Endothelial cell (in vitro differentiated cells): ENCODE results near the gene CNOT1. TPM values are rescaled to one million over a fixed set of nuclear protein-coding genes. Genes with fewer than 3 reads are reported as not detected.

Experiments used
- DNase-seq: peaks from one replicate; pipeline ENCODE4 v3.0.0; 2021; ENCODE audit warnings: low spot score
- H3K27ac Mint-ChIP-seq: one replicate; pipeline ENCODE4 v1.8.0; 2021; ENCODE audit warnings: mixed read lengths, inconsistent platforms; ENCODE audit not compliant: unreplicated experiment
- H3K27me3 Mint-ChIP-seq: one replicate; pipeline ENCODE4 v1.8.0; 2021; ENCODE audit warnings: mild to moderate bottlenecking, moderate library complexity, mixed read lengths, inconsistent platforms; ENCODE audit not compliant: unreplicated experiment
- H3K36me3 Mint-ChIP-seq: one replicate; pipeline ENCODE4 v1.8.0; 2021; ENCODE audit warnings: mild to moderate bottlenecking, low read depth, mixed read lengths, inconsistent platforms; ENCODE audit not compliant: unreplicated experiment
- H3K4me1 Mint-ChIP-seq: one replicate; pipeline ENCODE4 v1.8.0; 2021; ENCODE audit warnings: mild to moderate bottlenecking, mixed read lengths, inconsistent platforms; ENCODE audit not compliant: unreplicated experiment
- H3K4me3 Mint-ChIP-seq: one replicate; pipeline ENCODE4 v1.8.0; 2021; ENCODE audit warnings: mild to moderate bottlenecking, mixed read lengths, inconsistent platforms; ENCODE audit not compliant: unreplicated experiment
- H3K9me3 Mint-ChIP-seq: one replicate; pipeline ENCODE4 v1.8.0; 2021; ENCODE audit warnings: mixed read lengths, inconsistent platforms; ENCODE audit not compliant: unreplicated experiment
- total RNA-seq: library from RNA; stranded (reverse); fragmentation: NEBNext Ultra II Directional; extraction: Animal tissue kit (Norgen Biotek cat#: 25700); gene quantifications from one replicate; pipeline ENCODE4 v1.2.1, GENCODE V29; 2021; ENCODE audit not compliant: unreplicated experiment
- TF ChIP-seq, protein P1 (sequence below): fragments of 200-600 bp; sonication (generic); IDR thresholded peaks from one replicate; pipeline ENCODE4 v1.5.0; 2021; ENCODE audit warnings: antibody characterized with exemption; ENCODE audit not compliant: unreplicated experiment

Gene CNOT1
- total RNA-seq, 1 donor from 2014 or later = 152 TPM

DNA sequence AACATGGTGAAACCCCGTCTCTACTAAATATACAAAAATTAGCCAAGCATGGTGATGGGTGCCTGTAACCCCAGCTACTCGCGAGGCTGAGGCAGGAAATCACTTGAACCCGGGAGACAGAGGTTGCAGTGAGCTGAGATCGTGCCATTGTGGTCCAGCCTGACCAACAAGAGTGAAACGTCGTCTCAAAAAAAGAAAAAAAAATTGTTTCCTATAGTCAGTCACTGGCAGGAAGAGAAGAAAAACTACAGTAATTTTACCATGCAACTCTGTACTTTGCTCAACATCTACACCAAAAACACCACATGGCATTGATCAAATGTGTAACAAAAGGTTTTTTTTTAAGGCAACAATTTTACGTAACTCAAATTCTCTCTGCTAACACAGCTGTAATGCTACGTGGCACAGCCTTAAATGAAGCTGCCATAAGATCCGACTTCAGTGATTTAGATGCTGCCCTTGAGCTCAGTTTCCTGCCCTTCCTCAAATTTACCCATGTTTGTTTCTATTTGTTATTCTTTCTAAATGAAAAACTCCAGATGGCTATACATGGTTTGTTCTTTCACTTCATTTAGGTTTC is 40.2 kb downstream of the CNOT1 start:
- Mint-ChIP-seq H3K27ac (no peak overlapping the region), H3K36me3 (peaks cover 23% of the 10 kb centered on the region)
- TF ChIP-seq, protein P1, sequence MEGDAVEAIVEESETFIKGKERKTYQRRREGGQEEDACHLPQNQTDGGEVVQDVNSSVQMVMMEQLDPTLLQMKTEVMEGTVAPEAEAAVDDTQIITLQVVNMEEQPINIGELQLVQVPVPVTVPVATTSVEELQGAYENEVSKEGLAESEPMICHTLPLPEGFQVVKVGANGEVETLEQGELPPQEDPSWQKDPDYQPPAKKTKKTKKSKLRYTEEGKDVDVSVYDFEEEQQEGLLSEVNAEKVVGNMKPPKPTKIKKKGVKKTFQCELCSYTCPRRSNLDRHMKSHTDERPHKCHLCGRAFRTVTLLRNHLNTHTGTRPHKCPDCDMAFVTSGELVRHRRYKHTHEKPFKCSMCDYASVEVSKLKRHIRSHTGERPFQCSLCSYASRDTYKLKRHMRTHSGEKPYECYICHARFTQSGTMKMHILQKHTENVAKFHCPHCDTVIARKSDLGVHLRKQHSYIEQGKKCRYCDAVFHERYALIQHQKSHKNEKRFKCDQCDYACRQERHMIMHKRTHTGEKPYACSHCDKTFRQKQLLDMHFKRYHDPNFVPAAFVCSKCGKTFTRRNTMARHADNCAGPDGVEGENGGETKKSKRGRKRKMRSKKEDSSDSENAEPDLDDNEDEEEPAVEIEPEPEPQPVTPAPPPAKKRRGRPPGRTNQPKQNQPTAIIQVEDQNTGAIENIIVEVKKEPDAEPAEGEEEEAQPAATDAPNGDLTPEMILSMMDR = no peak

DNA sequence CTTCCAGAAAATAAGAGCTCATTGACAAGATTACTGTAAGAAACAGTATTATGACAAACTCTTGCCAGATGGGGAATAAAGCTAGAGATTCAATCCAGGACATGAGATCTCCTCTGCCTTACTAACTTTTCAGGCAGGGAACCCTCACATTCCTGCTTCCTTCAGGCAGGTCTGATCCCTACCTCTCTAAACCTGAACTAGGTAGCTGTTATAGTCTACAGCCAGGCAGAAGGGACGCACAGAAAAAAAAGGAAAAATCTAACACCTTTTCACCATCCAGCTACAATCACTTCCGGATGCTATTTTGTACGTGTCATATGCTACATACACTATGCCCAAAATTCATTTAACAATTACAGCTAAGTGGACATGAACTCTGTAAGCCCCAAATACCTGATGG is 41.2 kb downstream of the CNOT1 start:
- Mint-ChIP-seq H3K4me1 (no peaks in the 10 kb centered on the region), H3K9me3 (no peaks in the 10 kb centered on the region), H3K27me3 (no peaks in the 10 kb centered on the region), H3K36me3 (peaks cover 23% of the 10 kb centered on the region), H3K27ac (no peak overlapping the region), H3K4me3 (no peak overlapping the region)
- TF ChIP-seq, protein P1 = no peak
- DNase-seq = no peak

More for the DNA sequence above, 40.2 kb downstream of the CNOT1 start:
- Mint-ChIP-seq H3K9me3 (no peaks in the 10 kb centered on the region), H3K27me3 (no peaks in the 10 kb centered on the region), H3K4me1 (no peaks in the 10 kb centered on the region), H3K4me3 (no peak overlapping the region)
- no peak for DNase-seq

DNA sequence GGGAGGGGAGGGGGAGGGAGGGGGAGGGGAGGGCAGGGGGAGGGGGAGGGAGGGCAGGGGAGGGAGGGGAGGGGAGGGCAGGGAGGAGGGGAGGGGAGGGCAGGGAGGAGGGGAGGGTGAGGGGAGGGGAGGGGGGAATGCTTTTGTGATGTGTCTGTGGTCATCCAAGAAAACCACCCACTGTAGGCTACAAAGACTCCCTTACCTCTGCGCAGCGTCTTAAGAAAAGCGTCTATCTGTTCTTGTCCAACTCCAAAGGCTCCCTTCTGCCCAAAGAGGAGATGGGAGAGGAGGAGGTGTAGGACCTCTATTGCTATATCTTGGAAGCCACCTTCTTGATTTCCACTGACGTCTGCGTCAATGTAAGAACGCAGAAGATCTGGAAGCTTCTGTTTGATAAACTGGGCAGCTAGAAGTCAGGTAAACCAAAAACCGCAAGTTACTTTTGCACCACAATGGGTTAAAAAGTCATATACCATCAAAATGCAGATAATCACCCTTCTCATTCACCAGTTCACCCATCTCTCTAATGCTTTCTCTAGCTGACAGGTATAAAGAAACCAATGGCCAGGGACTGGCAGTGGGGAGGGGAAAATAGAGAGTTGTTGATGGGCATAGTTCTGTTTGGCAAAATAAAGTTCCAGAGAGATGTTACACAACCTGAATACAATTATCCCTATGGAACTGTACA is 43.1 kb downstream of the CNOT1 start:
- Mint-ChIP-seq H3K4me3 (no peak overlapping the region), H3K27ac (no peak overlapping the region)

DNA sequence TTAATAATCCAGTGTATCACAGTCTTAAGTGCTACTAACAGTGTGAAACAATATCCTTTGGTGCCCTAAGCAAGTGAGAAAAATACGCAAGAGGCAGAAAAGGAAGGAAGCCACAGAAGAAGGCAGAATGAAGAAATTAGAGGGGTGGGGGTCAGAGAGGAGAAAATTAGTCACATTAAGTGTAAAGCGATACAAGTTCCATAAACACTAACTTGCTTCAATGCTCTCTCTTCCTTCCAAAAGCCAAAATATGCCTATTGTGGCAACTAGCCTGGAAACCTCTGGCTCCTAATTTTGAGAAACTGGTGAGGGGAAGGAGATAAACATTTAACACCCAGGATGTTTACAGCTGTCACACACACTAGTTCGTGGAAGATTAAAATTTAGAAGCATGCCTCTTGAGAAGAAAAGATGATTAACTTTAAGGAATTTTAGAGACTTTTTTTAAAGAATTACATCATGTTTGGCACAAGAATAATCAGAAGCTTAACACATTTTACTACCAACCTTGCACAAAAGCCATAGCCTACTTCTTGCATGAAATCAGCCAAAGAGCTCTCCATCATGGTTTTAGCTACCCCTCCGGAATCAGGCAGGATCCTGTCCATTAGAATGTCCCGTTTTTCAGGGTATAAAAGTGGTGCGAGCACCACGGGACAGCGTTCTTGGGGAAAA is 44.7 kb downstream of the CNOT1 start:
- Mint-ChIP-seq H3K4me1 (no peaks in the 10 kb centered on the region), H3K27ac (no peak overlapping the region), H3K36me3 (peaks cover 35% of the 10 kb centered on the region), H3K27me3 (no peaks in the 10 kb centered on the region), H3K4me3 (no peak overlapping the region), H3K9me3 (no peaks in the 10 kb centered on the region)
- TF ChIP-seq, protein P1 = no peak
- DNase-seq = no peak

More for the DNA sequence above, 43.1 kb downstream of the CNOT1 start:
- TF ChIP-seq, protein P1 = no peak
- Mint-ChIP-seq H3K4me1 (no peaks in the 10 kb centered on the region), H3K36me3 (peaks cover 31% of the 10 kb centered on the region), H3K9me3 (no peaks in the 10 kb centered on the region), H3K27me3 (no peaks in the 10 kb centered on the region)
- DNase-seq = no peak
